HG03520 (cell line): ENCODE data around the gene ANXA8L1.
"Not testable (repeated sequence)": the region's sequence is repeated elsewhere in the genome, so short reads cannot be mapped to it uniquely, and the experiment has no call there.

Experiments
- ATAC-seq: cut with Tn5 transposase; IDR thresholded peaks from one replicate; pipeline ENCODE4 v1.9.1; 2021; ENCODE audit warnings: mild to moderate bottlenecking, moderate library complexity; ENCODE audit not compliant: unreplicated experiment

The ANXA8L1 gene

DNA sequence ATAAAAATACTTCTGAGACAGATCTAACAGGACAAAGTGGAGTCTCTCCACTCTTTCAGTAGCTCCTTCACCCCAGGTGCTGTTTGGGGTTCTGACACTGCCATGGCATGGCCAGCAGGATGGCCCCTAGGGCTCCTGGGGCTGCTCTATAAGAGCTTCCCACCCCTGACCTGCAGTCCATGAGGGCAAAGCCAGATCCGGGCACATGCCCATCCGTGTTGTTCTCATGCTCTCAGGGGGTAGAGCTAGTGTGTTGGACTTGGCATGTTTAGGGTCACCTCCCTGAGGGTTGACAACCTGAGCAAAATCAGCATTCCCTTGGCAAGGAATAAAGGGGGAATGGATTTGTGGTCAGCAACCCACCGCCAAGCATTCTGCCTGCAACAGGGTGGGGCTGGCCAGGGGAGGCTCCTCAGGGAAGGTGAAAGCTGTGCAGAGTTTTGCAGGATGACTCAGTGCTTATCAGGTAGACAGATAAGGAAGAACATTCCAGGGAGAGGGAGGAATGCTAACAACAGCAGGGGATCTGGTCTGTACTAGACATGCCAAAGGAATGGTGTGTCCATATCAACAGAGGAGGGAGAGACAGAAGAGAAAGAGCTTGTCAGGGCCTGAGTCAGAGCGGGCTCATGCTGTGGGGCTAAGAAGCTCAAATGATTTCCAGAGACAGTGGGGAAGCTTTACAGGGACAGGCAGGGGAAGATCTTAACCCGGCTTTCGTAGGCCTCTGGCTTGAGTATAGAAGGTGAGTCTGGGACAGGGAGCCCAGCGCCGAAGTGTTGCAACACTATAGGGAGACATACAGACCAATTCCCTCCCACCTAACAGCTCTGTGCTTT lies 21.1 kb downstream of the ANXA8L1 start:
- not testable (repeated sequence) for ATAC-seq

DNA sequence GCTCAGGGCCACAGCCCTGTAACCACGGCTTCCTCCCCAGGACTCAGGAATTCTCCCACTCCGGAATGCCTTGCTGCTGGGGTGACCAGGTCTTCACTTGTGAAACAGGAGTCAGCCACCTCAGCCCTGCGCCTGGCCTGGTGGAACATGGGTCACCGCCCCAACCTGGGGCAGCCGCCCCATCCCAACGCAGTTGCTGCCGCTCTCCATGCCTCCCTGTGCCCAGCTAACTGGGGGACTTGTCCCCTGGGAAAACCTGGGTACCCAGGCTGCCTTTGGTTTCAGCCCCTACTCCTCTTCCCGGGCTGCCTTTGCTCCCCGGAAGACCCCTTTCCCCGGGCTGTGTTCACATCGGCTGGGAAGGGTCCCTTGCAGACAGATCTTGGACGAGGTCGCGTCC lies 22.2 kb downstream of the ANXA8L1 start:
- ATAC-seq: not testable (repeated sequence)

DNA sequence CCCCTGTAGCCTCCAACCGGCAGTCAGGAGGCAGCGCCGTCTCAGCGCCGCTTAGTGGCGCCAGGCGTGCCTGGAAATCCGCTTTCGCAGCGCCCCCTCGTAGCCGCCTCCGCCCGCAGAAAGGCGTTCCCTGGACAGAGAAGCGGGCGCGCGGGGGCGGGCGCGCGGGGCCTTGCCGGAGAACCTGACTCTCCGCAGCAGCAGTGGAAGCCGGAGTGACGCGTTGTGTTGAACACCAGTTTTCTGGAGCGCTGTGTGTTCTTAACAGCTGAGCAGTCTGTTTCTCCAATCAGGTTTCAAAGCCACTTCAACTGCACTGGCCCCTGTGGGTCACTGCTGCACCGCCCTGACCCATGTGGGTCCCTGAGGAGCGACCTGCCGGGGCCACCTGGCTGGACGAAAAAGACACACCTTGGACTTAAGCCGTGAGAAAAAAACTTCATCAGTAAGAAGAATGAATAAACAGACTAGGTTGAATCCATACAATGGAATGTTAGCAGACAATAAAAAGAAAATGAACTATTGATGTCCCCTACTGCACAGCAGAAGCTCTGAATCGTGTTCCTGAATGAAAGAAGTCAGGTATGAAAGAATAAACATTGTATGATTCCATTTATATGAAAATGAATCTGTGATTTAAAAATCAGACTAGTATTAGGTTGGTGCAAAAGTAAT lies 22.8 kb downstream of the ANXA8L1 start:
- ATAC-seq: not testable (repeated sequence)

DNA sequence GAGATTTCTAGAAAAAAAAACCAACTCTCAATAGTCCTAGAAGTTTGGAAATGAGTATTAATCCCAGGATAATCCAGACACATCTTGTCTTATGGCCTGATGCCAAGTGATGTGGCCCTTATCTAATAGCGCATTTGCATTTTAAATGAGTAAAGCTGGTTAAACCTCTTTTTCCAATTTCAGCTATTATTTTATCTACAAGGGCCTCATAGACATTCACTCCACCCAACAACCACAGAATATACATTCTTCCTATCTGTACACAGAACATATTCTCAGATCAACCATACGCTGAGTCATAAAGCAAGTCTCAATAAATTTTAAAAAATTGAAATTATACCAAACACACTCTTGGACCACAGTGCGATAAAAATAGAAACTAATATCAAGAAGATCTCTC lies 34.0 kb downstream of the ANXA8L1 start:
- ATAC-seq: not testable (repeated sequence)

DNA sequence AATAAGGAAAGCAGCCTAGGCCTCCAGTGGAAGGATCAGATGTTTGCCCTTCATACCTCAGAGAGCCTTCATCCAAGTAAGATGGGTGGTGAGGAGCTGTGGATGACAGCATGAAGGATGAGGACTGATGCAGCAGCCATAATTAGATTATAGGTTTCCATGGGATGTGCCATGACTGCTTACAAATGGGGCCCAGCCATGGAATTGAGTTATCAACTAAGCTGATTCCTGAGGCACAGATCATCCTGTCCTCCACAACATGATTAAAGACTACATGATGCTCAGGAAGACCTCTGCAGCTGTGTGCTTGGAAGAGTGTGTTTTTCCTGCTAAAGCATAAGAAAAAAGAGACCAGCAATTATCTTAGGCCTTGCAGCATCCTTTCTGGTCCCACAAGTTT lies 35.5 kb downstream of the ANXA8L1 start:
- ATAC-seq: not testable (repeated sequence)

DNA sequence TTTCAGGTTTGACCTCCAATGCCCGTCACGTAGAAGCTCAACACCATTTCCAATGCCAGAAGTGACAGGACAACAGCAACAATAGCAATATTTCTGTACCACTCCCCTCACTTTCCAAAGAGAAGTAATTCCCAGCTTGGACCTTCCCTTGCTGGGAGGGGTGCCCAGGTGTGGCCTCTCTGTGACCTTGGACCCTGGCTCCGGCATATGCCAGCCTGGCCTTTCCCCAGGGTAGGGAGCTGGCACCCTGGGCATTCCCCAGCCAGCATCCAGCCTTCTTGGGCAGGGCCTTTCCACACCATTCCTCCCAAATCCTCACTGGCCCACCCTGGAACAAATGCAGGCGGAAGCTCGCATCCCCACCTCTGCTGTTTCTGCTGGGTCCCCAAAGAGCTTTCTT lies 37.1 kb downstream of the ANXA8L1 start:
- ATAC-seq: not testable (repeated sequence)

DNA sequence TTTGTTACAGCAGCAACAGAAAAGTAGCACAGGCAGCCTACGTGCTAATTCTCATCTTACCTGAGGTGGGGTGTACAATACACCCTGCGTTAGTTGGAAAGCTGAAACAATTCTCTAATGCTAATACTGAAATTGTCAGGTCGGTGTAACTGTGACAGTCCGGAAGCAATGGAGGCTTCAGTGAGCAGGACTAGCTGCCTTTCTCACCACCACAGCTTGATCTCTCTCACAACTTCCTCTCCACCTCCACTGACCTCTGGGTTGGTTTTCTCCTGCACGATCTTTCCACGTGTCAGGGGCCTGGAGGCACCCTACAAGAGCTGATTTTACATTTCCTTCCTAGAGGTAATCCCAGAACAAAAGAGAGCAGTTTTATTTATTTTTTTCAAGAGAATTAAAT lies 39.7 kb downstream of the ANXA8L1 start:
- peak; percentile 64 for ATAC-seq

DNA sequence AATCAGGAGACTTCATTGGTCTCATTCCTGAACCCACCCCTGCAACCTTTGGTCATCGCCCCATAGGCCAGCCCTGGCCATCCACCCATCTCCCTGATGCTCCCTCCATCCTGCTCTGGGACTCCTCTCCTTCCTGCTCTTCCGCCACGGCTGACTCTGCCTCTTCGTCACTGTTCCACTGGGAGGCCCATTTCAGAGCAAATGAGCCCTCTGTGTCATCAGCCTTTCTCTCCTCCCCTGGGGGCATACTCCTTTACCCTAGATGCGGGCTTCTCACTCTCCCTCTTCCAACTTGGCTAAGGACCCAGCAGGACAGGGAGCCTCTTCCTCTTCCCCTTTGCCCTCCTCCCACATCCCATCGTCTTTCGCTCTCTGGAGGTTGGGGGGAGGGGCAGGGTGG lies 42.7 kb downstream of the ANXA8L1 start:
- not testable (repeated sequence) for ATAC-seq

DNA sequence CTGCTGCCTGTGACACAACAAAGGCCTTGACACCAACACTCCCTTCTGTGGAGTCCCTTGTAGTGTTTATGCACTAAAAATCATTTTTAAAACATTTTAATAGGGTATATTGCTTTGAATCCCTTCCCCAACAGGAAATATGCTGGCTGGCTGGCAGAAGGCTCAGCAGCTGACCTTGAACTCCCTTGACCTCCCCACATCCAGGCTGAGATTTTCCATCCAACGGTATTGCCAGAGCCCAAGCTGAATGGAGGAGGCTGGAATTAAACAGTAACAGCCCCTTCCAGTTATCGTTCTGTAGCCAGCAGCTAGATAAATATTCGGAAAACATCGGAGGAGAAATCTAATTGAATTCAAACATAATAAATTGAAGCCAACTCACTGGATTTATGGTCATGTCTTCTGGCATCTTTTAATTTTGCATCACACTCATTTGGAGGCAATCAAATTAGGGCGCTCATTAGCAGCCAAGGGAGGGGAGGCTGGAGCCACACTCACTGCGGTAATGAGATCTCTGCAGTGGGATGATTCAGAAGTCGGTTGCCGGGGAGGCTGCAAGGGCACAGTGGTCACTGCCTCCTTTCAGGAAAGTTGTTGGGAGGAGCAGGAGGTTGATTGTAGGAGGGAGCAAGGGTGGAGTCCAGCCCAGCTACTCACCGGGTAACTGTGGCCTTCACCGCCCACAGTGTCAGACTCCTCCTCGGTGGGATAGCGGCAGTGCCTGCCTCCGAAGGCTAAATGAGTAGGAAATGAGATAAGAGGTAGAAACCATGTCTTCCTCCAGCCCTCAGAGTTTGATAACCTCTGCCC lies 44.2 kb downstream of the ANXA8L1 start:
- ATAC-seq: not testable (repeated sequence)

DNA sequence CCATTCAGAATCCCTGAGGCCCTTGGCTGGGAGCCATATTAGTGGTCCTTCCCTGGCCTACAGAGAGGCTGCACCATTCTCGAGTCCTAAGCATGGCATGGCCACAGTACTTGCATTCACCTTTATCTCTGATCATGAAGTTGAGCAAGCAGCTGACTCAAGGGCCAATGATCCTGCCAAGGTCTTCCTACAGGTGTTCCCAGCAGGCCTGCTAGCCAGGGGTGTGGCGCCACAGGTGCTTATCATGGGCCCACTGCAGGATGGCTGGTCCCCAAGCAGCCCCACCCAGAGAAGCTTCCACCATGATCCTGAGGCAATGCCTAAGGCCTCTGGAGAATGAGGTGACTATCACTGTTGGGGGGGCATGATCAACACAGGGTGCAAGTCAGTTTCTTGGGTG lies 48.0 kb downstream of the ANXA8L1 start:
- not testable (repeated sequence) for ATAC-seq

DNA sequence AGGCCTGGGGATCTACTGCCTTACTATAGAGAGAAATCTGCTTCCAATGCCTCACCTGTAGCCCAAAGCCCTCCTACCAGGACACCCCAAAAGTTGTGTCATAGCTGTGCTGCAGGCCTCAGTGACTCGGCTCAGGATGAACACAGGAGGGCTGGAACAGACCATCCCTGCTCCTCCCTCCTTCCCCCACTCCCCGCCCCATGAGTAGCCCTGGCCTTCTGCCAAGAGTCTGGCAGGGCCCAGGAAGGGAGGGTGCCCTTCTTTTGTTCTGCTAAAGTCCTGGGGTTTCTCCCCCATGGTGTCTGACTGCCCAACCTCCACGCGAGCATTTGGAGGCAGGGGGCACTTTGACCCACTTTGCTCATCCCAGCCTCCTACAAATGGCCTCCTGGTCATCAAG lies 65.4 kb downstream of the ANXA8L1 start:
- not testable (repeated sequence) for ATAC-seq
